ENCODE measurements around the gene EPHB2.

- no peak for TF ChIP-seq EP300 (conservative IDR thresholded peaks at IDR 0.05; ENCODE audit: poor library complexity, severe bottlenecking)
- no peak for TF ChIP-seq CTCF (IDR thresholded peaks at IDR 0.05; ENCODE audit: poor library complexity, severe bottlenecking)
- no peak for TF ChIP-seq REST (IDR thresholded peaks at IDR 0.05; ENCODE audit: borderline replicate concordance)
- no peak for TF ChIP-seq RAD21 (conservative IDR thresholded peaks at IDR 0.05)
- TF ChIP-seq TAF1 (IDR thresholded peaks at IDR 0.05; ENCODE audit: low read depth): no peak
These were observed 48.3 kb upstream of the EPHB2 start for GRCh38 chr1:22662318-22662717.
